Calu3 (cell line): Measurements from ENCODE around the gene CD99L2. TPM values are rescaled to one million over a fixed set of nuclear protein-coding genes. Genes with fewer than 3 reads are reported as not detected.

ENCODE experiments used
- BruUV-seq: library from RNA; stranded (reverse); fragments of 400-500 nt; replicated peaks from 2 replicates; lab custom pipeline; 2021; lab: Mats Ljungman, UMichigan
- CTCF ChIA-PET: fragments of 300-600 bp; sonication (Branson Sonifier 250); formaldehyde crosslinking; loops from one replicate; lab custom pipeline; 2022; ENCODE audit warnings: antibody characterized with exemption; lab: Charles Lee
- DNase-seq: peaks from one replicate; pipeline ENCODE4 v3.0.0; 2022
- H3K27ac Mint-ChIP-seq: one replicate; pipeline ENCODE4 v1.8.0; 2022; ENCODE audit warnings: mixed read lengths; ENCODE audit not compliant: unreplicated experiment
- H3K27me3 Mint-ChIP-seq: one replicate; pipeline ENCODE4 v1.8.0; 2022; ENCODE audit warnings: mixed read lengths; ENCODE audit not compliant: unreplicated experiment
- H3K36me3 Mint-ChIP-seq: one replicate; pipeline ENCODE4 v1.8.0; 2022; ENCODE audit warnings: mild to moderate bottlenecking, moderate library complexity, mixed read lengths; ENCODE audit not compliant: insufficient read depth, unreplicated experiment
- H3K4me1 Mint-ChIP-seq: one replicate; pipeline ENCODE4 v1.8.0; 2022; ENCODE audit warnings: mild to moderate bottlenecking, low read depth, mixed read lengths; ENCODE audit not compliant: unreplicated experiment
- H3K4me3 Mint-ChIP-seq: one replicate; pipeline ENCODE4 v1.8.0; 2022; ENCODE audit warnings: mild to moderate bottlenecking, low read depth, moderate library complexity, mixed read lengths; ENCODE audit not compliant: unreplicated experiment
- H3K9me3 Mint-ChIP-seq: one replicate; pipeline ENCODE4 v1.8.0; 2022; ENCODE audit warnings: low read depth, mixed read lengths; ENCODE audit not compliant: unreplicated experiment
- CTCF ChIP-seq: fragments of 200-600 bp; IDR thresholded peaks from one replicate; pipeline ENCODE4 v1.8.0; 2022; ENCODE audit warnings: antibody characterized with exemption; ENCODE audit not compliant: unreplicated experiment
- intact Hi-C: fragments of 100-400 bp; cut with micrococcal nuclease; formaldehyde crosslinking; loops from one replicate; pipeline ENCODE4 v1.10.0; 2022; ENCODE audit not compliant: unreplicated experiment
- total RNA-seq: library from RNA; stranded (reverse); gene quantifications from 2 replicates; pipeline ENCODE4 v1.2.3, GENCODE V29; 2022

CD99L2 gene
- total RNA-seq, 1 experiment from 2014 or later: 21.1 TPM

- CTCF ChIA-PET: no interaction called here
- BruUV-seq: no TSS peak
Observed at GRCh38 chrX:150933945-150934350, 35.5 kb upstream of the CD99L2 start.

GRCh38 chrX:150929058-150929457, 30.6 kb upstream of the CD99L2 start:
- BruUV-seq: no TSS peak
- H3K36me3 Mint-ChIP-seq: no peaks in the 10 kb centered on the region
- no peaks in the 10 kb centered on the region for H3K4me1 Mint-ChIP-seq
- CTCF ChIA-PET: interaction anchor here (0.8 kb wide), 1 partner anchor 58 kb away, joined by 3 read pairs; no protein-coding TSS in a partner anchor
- no peak overlapping the region for H3K27ac Mint-ChIP-seq
- DNase-seq: no peak
- intact Hi-C loops: no loop called here
- no peak for TF ChIP-seq CTCF
- H3K9me3 Mint-ChIP-seq: peaks cover under 1% of the 10 kb centered on the region
- H3K4me3 Mint-ChIP-seq: no peak overlapping the region
- H3K27me3 Mint-ChIP-seq: peaks cover 12% of the 10 kb centered on the region

More at GRCh38 chrX:150933945-150934350, 35.5 kb upstream of the CD99L2 start:
- no peaks in the 10 kb centered on the region for H3K36me3 Mint-ChIP-seq
- peaks cover 34% of the 10 kb centered on the region for H3K27me3 Mint-ChIP-seq
- DNase-seq: no peak
- no peaks in the 10 kb centered on the region for H3K4me1 Mint-ChIP-seq
- H3K9me3 Mint-ChIP-seq: no peaks in the 10 kb centered on the region
- no peak overlapping the region for H3K4me3 Mint-ChIP-seq
- TF ChIP-seq CTCF: no peak
- intact Hi-C loops: no loop called here
- no peak overlapping the region for H3K27ac Mint-ChIP-seq

- intact Hi-C loops: no loop called here
- DNase-seq: no peak
- no peak overlapping the region for H3K27ac Mint-ChIP-seq
- CTCF ChIA-PET: no interaction called here
- H3K27me3 Mint-ChIP-seq: peaks cover 12% of the 10 kb centered on the region
- no peaks in the 10 kb centered on the region for H3K36me3 Mint-ChIP-seq
- peaks cover 2% of the 10 kb centered on the region for H3K9me3 Mint-ChIP-seq
- BruUV-seq: no TSS peak
- no peak for TF ChIP-seq CTCF
- H3K4me1 Mint-ChIP-seq: no peaks in the 10 kb centered on the region
- H3K4me3 Mint-ChIP-seq: no peak overlapping the region
Observed at GRCh38 chrX:150926791-150927190, 28.3 kb upstream of the CD99L2 start.

- H3K4me1 Mint-ChIP-seq: no peaks in the 10 kb centered on the region
- H3K4me3 Mint-ChIP-seq: no peak overlapping the region
- intact Hi-C loops: no loop called here
- peaks cover 12% of the 10 kb centered on the region for H3K27me3 Mint-ChIP-seq
- DNase-seq: no peak
- no peak overlapping the region for H3K27ac Mint-ChIP-seq
- TF ChIP-seq CTCF: no peak
- no peaks in the 10 kb centered on the region for H3K36me3 Mint-ChIP-seq
- peaks cover 2% of the 10 kb centered on the region for H3K9me3 Mint-ChIP-seq
- CTCF ChIA-PET: no interaction called here
- BruUV-seq: no TSS peak
Observed at GRCh38 chrX:150926304-150926703, 27.8 kb upstream of the CD99L2 start.
